GM12801 (cell line): Measurements from ENCODE around the gene CLDN9.

ENCODE experiments used
- TF ChIP-seq, protein P1 (sequence below): IDR thresholded peaks from one replicate; pipeline ENCODE4 v1.5.1; 2011; ENCODE audit warnings: control low read depth; ENCODE audit not compliant: insufficient read length; ENCODE audit errors: extremely low read depth

CLDN9 gene

DNA sequence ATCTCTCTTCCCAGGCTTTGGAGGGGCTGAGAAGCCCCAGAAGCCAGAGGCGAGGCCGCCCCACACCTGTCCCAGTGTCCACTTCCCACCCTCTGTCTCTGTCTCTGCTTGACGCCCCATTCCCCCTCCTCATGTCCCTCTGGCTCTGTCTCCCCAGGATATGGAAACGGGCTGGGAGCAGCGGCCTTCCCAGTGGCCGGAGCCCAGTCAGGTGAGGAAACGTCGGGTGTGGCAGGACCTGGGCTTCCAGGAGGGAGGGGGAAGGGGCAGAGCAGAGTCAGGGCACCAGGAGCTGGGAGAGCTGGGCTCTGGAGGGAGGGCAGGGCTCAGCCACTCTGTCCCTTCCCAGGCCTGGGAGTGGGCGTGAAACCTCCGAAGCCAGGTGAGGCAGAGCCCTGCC, 21.8 kb upstream of the CLDN9 start:
- TF ChIP-seq, protein P1, sequence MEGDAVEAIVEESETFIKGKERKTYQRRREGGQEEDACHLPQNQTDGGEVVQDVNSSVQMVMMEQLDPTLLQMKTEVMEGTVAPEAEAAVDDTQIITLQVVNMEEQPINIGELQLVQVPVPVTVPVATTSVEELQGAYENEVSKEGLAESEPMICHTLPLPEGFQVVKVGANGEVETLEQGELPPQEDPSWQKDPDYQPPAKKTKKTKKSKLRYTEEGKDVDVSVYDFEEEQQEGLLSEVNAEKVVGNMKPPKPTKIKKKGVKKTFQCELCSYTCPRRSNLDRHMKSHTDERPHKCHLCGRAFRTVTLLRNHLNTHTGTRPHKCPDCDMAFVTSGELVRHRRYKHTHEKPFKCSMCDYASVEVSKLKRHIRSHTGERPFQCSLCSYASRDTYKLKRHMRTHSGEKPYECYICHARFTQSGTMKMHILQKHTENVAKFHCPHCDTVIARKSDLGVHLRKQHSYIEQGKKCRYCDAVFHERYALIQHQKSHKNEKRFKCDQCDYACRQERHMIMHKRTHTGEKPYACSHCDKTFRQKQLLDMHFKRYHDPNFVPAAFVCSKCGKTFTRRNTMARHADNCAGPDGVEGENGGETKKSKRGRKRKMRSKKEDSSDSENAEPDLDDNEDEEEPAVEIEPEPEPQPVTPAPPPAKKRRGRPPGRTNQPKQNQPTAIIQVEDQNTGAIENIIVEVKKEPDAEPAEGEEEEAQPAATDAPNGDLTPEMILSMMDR = no peak

DNA sequence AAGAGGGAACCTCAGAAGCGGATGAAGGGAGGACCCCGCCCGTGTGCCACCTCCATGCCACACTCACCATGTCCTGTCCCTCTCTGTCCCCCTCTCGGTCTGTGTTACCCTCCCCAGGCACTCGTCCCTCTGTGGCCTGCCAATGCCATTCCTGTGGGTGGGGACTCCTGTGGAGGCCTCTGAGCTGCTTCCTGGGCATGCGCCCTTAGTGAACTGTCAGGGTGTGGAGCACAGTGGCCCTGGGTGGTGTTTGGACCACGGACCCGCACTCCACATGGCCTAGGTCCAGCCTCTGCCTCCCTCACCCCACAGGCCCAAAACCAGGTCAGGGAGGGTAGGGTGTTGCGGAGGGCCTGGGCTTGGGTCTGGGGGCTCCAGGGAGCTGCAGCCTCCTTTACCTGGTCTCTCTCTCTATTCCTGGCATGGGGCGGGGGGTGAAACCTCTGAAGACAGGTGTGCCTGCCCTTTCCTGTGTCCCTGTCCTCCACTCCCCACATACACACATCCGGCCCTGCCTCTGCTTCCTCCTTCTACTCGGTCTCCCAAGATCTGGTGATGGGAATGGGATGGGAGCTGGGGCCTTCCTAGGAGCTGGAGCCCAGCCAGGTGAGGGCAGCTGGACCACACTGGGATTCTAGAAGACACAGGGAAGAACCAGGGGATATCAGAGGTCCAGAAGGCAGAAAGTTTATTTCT, 21.0 kb upstream of the CLDN9 start:
- TF ChIP-seq, protein P1 = no peak

DNA sequence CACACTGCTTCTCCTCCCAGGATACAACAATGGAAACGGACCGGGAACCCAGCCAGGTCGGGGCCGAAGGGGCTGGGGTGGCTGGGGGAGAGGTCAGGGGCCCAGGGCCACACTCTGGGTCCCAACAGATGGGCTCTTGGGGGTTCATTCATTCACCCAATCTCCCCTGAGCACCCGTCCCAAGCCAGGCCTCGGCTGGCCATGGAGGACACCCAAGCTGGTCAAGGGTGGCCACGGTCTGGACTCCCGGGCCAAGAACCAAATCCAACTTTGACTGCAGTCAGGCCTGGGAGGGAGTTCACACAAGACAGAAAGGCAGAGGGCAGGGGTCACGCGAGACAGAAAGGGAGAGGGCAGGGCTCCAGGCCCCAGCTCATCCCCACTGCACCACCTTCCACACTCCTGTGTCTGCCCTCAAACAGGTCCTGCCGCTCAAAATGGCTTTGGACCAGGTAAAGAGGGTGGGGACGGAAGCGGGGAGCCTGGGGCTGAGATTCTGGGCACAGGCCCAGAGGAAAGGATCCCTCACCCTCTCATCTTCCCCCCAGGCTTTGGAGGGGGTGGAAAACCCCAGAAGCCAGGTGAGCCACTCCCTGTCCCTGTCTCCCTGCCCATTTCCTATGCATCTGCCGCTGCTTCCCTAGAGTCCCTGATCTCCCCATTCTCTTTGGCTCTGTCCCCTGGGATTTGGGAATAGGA, 20.2 kb upstream of the CLDN9 start:
- TF ChIP-seq, protein P1 = no peak

DNA sequence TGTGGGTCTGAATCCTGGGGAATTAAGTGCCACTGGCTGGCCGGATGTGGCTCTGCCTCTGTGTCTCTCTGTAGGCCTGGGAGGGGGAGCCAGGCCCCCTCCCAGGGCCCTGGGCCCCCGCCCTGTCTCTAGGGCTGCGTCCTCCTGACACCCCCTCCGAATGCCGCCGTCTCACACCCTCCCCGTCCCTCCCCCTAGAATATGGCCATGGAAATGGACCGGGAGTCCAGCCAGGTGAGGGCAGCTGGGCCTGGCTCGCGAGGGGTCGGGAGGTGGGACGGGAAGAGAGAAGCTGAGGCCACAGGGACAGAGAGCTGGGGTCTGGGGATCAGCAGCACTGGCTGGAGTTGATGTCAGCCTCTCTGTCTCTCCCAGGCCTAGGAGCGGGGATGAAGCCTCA, 16.4 kb upstream of the CLDN9 start:
- TF ChIP-seq, protein P1 = no peak

DNA sequence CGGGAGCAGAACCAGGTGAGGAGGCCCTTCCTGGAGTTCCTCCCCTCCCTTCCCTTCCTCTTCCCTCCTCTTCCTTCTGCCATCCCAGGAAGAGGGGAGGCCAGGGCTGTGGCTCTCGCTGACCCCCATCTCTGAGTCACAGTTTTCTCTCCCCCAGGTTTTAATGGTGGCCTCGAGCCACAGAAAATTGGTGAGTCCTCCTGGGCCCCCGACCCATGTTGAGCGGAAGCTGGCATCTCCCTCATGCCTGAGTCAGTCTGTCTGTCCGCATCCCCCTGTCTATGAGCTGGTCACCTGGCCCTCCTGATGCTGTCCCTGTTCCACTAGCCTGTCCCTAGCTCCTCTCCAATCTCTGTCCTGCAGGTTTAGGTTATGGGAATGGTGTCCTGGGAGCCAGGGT, 12.8 kb upstream of the CLDN9 start:
- TF ChIP-seq, protein P1 = no peak

DNA sequence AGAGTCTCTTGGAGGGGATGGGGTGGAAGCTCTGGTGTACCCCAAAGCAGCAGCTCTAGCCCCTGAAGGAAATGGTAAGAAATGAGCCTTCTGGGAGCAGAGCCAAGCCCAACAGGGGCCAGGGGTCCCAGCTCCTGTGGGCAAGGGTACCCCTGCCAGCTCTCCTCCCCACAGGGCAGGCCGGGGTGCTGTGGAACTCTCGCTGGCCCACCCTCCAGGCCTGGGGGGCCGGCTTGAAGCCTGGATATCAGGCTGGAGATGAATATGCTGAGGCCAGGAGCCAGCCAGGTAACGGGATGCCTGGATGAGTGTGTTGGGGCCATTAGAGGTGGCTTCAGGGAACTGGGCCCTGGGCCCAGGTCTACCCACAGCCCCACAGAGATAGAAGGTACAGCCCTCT, 12.2 kb upstream of the CLDN9 start:
- TF ChIP-seq, protein P1 = no peak

DNA sequence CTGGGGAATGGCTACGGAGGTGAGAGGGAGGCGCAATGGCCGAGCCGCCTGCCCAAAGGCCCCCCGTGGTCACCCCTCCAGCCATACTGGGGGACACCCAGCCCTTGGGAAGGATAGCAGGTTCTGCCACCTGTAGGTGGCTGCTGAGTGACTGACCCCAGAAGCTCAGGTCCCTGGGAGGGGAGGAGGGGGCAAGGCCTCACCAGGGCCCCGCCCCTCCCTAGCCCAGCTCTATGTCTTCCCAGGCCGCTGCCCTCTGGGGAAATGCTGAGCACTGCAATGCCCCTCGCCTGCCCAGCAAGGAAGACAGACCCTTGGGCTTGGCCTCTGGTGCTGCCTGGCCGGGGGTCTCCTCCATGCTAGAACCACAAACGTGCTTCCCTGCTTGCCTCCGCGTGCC, 11.4 kb upstream of the CLDN9 start:
- TF ChIP-seq, protein P1 = no peak
